Measurements from ENCODE around the gene IQCE.

GRCh38 chr7:2573761-2574160 is 15.0 kb downstream of the IQCE start:
- no peak for TF ChIP-seq YY1 (IDR thresholded peaks at IDR 0.05; ENCODE audit: insufficient read depth, insufficient read length)
- no peak for TF ChIP-seq ZNF274 (IDR thresholded peaks at IDR 0.05; ENCODE audit: low read depth, low read length)
